GM13976 (cell line): ENCODE results near the gene PTPN5.

ENCODE experiments used
- DNase-seq: peaks from one replicate; pipeline ENCODE4 v3.0.0; 2012; ENCODE audit warnings: low spot score
- in situ Hi-C: fragments of 300-500 bp; cut with MboI; formaldehyde crosslinking; loops from one replicate; pipeline ENCODE4 v1.12.0; 2022; ENCODE audit warnings: low sequenced_read_pairs, mixed read lengths, inconsistent platforms; ENCODE audit not compliant: unreplicated experiment
- TF ChIP-seq, protein P1 (sequence below): IDR thresholded peaks from 2 replicates; pipeline ENCODE4 v1.5.1; 2012; ENCODE audit warnings: borderline replicate concordance, mild to moderate bottlenecking; ENCODE audit not compliant: insufficient read depth; ENCODE audit errors: extremely low read depth, missing control alignments, control extremely low read depth

PTPN5 gene

DNA sequence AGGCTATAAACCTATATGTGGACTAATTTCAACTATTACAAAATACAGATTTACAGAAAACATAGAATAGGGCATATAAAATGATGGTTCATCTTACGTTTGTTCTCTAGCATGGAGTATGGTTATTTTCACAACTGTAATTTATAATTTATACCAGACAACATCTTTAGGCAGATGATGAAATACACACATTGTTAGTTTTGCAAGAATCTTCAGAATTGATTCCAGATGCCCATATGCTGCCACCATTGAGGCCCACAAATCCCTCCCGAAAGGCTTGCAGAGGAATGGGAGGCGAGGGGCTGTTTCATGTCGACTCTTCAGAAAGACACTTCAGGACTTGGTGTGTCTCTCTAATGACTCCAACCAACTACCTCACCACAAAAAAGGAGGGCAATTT is 6.2 kb downstream of the PTPN5 start:
- in situ Hi-C loops = no loop called here
- no peak for DNase-seq
- TF ChIP-seq, protein P1, sequence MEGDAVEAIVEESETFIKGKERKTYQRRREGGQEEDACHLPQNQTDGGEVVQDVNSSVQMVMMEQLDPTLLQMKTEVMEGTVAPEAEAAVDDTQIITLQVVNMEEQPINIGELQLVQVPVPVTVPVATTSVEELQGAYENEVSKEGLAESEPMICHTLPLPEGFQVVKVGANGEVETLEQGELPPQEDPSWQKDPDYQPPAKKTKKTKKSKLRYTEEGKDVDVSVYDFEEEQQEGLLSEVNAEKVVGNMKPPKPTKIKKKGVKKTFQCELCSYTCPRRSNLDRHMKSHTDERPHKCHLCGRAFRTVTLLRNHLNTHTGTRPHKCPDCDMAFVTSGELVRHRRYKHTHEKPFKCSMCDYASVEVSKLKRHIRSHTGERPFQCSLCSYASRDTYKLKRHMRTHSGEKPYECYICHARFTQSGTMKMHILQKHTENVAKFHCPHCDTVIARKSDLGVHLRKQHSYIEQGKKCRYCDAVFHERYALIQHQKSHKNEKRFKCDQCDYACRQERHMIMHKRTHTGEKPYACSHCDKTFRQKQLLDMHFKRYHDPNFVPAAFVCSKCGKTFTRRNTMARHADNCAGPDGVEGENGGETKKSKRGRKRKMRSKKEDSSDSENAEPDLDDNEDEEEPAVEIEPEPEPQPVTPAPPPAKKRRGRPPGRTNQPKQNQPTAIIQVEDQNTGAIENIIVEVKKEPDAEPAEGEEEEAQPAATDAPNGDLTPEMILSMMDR = no peak

DNA sequence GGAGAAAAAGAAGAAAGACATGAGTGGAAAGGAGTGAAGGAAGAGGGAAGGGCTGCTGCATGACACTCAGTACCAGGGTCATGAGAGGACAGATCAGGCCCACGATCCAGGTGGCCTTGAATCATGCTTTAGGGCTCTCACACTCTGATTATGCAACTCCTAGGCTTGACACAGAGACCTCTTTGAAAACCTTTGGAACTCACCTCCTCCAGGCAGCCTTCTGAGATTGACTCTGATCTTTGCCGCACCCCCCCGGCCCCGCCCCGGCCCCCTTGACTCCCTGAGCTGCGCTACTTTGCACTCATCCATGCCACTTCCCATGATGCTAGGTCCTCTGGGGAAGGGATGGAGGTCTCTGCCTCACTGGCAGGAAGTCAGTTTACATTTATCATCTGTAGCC is 10.7 kb downstream of the PTPN5 start:
- TF ChIP-seq, protein P1 = no peak
- in situ Hi-C loops = no loop called here
- DNase-seq = no peak

DNA sequence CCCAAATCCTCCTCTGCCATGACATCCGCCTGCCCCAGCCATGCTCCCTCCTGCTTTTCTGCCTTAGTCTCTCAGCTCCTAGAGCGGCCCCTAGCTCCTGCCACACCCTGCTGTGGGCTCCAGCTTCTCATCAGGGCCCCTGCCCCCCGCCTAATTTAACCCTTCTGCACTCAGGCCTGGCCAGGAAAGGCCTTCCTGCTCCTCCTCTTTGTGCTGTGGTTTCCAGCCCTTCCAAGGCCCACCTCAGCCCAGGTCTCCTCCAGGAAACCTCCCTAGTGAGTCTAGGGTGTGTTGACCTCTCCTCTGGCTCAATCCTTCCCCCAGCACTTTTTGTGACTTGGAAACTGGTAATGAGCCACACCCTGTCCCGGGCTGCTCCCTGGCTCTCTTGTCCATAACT is 11.3 kb downstream of the PTPN5 start:
- in situ Hi-C loops = no loop called here
- TF ChIP-seq, protein P1 = no peak
- no peak for DNase-seq

DNA sequence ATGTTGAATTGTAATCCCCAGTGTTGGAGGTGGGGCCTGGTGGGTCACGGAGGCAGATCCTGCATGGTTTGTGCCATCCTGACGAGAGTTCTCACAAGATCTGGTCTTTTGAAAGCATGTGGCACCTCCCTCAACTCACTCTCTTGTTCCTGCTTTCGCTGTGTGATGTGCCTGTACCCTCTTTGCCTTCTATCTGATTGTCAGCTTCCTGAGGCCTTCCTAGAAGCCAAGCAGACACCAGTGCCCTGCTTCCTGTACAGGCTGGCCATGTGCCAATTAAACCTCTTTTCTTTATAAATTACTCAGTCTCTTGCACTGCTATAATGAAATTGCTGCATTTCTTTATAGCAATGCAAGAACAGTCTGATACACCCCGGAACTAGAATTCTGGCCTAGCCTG is 13.1 kb downstream of the PTPN5 start:
- DNase-seq = no peak
- TF ChIP-seq, protein P1 = no peak
- in situ Hi-C loops = no loop called here

DNA sequence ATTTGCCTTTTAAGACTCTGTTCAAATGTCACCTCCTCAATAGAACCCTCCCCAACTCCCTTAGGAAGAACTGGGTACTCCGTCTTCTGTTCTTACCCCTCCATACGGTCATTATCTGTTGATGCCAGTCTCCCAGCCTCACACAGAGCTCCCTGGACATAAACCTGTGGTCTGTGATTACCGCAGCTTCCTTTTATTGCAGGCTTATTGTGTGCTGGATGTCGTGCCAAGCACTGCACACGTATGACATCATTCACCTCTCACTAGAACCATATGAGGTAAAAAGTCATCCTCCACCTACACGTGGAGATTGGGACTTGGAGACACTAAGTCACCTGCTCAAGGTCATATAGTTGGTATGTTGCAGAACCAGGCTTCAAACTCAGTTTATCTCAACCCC is 15.3 kb downstream of the PTPN5 start:
- in situ Hi-C loops = no loop called here
- no peak for DNase-seq
- TF ChIP-seq, protein P1 = no peak

DNA sequence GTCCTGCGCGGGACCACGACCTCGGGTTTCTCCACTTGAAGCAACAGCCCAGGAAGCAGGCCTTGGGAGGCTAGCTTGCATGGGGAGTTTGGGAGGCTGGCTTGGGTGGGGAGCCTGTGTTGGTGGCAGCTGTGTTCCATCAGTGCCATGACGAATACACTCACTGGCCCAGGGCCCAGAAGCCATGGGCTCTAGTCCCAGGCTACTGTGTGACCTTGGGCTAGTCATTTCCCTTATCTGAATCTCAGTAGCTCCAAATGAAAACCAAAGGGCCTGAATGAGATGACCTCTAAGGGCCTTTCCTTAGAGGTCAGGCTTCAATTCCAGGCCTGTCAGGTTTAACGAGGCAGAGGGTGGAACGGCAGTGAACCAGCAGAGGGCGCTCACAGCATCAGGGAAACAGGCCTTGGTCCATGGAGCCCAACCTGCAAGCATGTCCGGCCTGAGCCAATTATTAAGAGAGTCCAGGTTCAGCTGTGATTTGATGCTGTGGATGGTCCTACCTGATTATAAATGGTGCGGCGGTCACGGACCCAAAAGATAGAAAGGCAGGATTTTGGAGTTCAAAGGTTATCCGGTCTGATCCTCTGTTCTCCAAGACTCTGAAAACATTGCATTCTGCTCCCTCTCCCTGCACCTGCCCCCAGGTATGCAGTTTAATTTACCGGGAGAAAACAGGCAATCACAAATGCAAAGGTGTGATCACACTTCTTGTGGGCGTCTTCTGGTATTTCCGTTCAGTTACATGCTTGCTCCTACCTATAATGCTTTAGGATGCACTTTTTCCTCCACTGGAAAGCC is 15.9 kb downstream of the PTPN5 start:
- TF ChIP-seq, protein P1 = peak; percentile 89
- in situ Hi-C loops = no loop called here
- peak; percentile 81 for DNase-seq
